ENCODE data around the gene ZFYVE27. TPM values are rescaled to one million over a fixed set of nuclear protein-coding genes. Genes with fewer than 3 reads are reported as not detected.
A peak's percentile ranks its signal among the peaks of the same experiment; 100 is the strongest.

The ZFYVE27 gene
- total RNA-seq, 2 donors from 2014 or later, result 14.6 to 16.1 TPM

- Histone ChIP-seq H3K27me3 (no peaks in the 10 kb centered on the region), H3K4me3 (no peak overlapping the region), H3K36me3 (no peaks in the 10 kb centered on the region), H3K9me3 (no peaks in the 10 kb centered on the region), H3K27ac (peak overlapping the region in 1 of 2 donors; percentile 37), H3K4me1 (peaks cover 0 to 16% of the 10 kb centered on the region in 2 donors)
- DNase-seq (ENCODE audit: low spot score), result no peak
- TF ChIP-seq CTCF (IDR thresholded peaks at IDR 0.05), result no peak
These were observed 28.8 kb upstream of the ZFYVE27 start for GRCh38 chr10:97708167-97708566.

DNA sequence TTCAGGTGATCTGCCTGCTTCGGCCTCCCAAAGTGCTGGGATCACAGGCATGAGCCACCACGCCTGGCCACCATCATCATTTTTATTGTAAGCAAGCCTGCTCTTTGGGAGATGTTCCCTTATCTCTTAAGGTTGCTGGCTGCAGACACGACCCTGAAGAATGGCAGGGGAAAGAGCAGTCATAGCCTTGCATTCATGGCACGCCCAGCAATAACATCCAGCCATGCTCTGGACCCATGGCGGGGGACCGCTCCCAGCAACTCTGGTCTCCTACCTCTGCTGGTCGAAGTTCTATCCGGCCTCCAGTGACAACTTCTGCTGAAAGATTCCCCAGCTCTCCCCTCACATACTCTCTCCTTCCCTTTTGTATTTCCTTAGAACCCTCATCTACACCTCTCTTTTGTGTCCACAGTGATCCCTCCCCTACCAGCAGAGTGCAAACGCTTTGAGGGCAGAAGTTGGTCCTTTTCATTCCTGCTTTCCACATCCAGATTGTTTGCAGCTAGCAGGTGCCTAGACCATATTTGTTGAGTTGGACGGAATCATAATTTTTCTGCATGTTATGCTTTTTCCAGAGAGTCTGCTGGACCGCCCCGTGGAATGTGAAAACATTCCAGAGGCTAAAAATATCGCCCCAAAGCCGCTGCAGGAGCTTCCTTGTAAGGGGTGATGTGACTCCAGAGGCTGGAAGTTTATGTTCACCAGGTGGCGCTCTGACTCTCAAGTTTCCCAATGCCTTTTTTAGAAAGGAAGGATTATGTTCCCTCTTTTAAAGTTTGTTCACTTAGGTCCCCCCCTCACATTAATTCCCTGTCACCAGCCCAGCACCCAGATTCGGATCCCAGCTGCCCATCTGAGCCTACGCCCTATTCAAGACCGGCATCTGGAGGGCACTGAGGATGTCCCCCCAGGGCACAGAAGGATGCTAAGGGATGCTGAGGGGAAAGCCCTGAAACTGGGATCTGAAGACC is 27.7 kb upstream of the ZFYVE27 start:
- DNase-seq (ENCODE audit: low spot score), result peak; percentile 90
- no peak overlapping the region for H3K4me3 ChIP-seq
- peak overlapping the region in 1 of 2 donors; percentile 37 for H3K27ac ChIP-seq

DNA sequence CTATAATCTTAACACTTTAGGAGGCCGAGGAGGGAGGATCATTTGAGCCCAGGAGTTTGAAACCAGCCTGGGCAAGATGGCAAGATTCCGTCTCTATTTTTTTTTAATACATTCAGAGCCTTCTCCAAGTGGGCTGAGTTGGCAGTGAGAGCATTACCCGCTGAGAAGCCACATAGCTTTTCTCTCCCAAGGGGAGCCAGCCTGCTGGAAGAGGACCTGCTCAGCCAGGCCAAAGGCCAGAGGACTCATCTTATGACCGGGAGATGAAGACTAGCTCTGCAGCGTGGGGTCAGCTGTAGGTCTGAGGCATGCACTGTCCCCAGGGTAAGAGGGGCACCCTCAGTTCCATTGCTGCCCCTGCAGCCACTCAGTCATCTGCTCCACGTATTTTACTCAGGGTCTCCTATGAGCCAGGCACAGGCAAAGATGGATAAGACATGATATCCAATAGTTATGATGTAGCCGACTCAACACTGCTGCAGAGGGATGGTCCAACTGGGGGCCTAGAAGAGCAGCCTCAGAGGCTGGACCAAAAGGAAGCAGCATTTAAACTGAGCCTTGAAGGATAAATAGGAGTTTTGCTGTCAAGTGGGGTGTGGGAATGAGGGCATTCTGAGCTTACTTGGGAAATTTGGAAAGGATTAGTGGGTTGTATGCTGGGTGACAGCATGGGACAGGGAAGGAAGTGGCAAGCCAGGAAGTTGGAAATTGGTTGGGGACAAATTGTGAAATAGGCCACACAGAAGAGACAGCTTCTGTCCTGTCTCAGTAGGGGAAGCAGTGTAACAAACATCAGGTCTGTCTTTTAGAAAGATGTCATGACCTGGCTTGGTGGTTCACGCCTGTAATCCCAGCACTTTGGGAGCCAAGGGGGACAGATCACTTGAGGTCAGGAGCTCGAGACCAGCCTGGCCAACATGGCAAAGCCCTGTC is 25.0 kb upstream of the ZFYVE27 start:
- Histone ChIP-seq H3K9me3 (no peaks in the 10 kb centered on the region), H3K27ac (peak overlapping the region; percentile 28 to 95), H3K36me3 (no peaks in the 10 kb centered on the region), H3K27me3 (no peaks in the 10 kb centered on the region), H3K4me1 (peaks cover 0 to 48% of the 10 kb centered on the region in 2 donors), H3K4me3 (no peak overlapping the region)
- no peak for TF ChIP-seq CTCF (IDR thresholded peaks at IDR 0.05)
- no peak for DNase-seq (ENCODE audit: low spot score)

More for the DNA sequence above, 27.7 kb upstream of the ZFYVE27 start:
- Histone ChIP-seq H3K9me3 (no peaks in the 10 kb centered on the region), H3K27me3 (no peaks in the 10 kb centered on the region), H3K4me1 (peaks cover 0 to 22% of the 10 kb centered on the region in 2 donors), H3K36me3 (no peaks in the 10 kb centered on the region)
- TF ChIP-seq CTCF (IDR thresholded peaks at IDR 0.05), result peak; percentile 64 to 79

GRCh38 chr10:97713339-97713825 is 23.5 kb upstream of the ZFYVE27 start, which contains the start of gene MARVELD1:
TSS of gene MARVELD1 (plus strand) at chr10:97713730. CDS start at chr10:97713877, 147 bp downstream.
- H3K36me3 ChIP-seq, result peaks cover 6% of the 10 kb centered on the region
- peak; percentile 77 for DNase-seq (ENCODE audit: low spot score)
- TF ChIP-seq CTCF (IDR thresholded peaks at IDR 0.05), result no peak
- H3K4me3 ChIP-seq, result peak within 1 kb of the TSS; percentile 71 to 74
- no peaks in the 10 kb centered on the region for H3K9me3 ChIP-seq
- peaks cover 0 to 61% of the 10 kb centered on the region in 2 donors for H3K4me1 ChIP-seq
- no peaks in the 10 kb centered on the region for H3K27me3 ChIP-seq
- H3K27ac ChIP-seq, result peak within 1 kb of the TSS; percentile 94 to 95

GRCh38 chr10:97713826-97714400 is 23.0 kb upstream of the ZFYVE27 start:
- Histone ChIP-seq H3K9me3 (no peaks in the 10 kb centered on the region), H3K4me3 (peak overlapping the region; percentile 71 to 74), H3K27ac (peak overlapping the region; percentile 94 to 95), H3K27me3 (no peaks in the 10 kb centered on the region), H3K4me1 (peaks cover 3 to 65% of the 10 kb centered on the region in 2 donors), H3K36me3 (peaks cover 6% of the 10 kb centered on the region)
- TF ChIP-seq CTCF (IDR thresholded peaks at IDR 0.05), result peak in 1 of 2 donors; percentile 43
- DNase-seq (ENCODE audit: low spot score), result peak; percentile 76

Measured in right atrium auricular region (tissue), 2 donors.